BJ (cell line): ENCODE measurements around the gene MBLAC1. TPM values are rescaled to one million over a fixed set of nuclear protein-coding genes. Genes with fewer than 3 reads are reported as not detected.

ENCODE experiments used
- CTCF ChIA-PET: fragments of 350-600 bp; formaldehyde crosslinking; extraction: SDS; loops from one replicate; lab custom pipeline; 2021; ENCODE audit warnings: antibody characterized with exemption, inconsistent platforms; lab: Yijun Ruan, JAX
- POLR2A ChIA-PET: fragments of 300-600 bp; sonication (Branson Sonifier 250); formaldehyde crosslinking; extraction: SDS; loops from one replicate; lab custom pipeline; 2021; ENCODE audit warnings: antibody characterized with exemption; lab: Charles Lee
- DNase-seq: peaks from one replicate; pipeline ENCODE4 v3.0.0-alpha.2; 2011; ENCODE audit warnings: low read depth
- H3K27me3 ChIP-seq: 2 replicates; pipeline ENCODE4 v1.6.0; 2011; ENCODE audit warnings: low read length; ENCODE audit not compliant: control insufficient read depth, insufficient read depth
- H3K36me3 ChIP-seq: 2 replicates; pipeline ENCODE4 v1.5.1; 2011; ENCODE audit warnings: low read length; ENCODE audit not compliant: control insufficient read depth, insufficient read depth
- H3K4me3 ChIP-seq: 2 replicates; pipeline ENCODE4 v1.5.1; 2011; ENCODE audit warnings: low read depth, mild to moderate bottlenecking, control low read depth, low read length
- polyA plus RNA-seq: library from polyadenylated mRNA; depleted of rRNA; stranded (reverse); fragments of >200 nt; gene quantifications from 2 replicates; pipeline ENCODE4 v1.2.3, GENCODE V29; 2011
- TF ChIP-seq, protein P1 (sequence below): IDR thresholded peaks from 2 replicates; pipeline ENCODE4 v1.5.1; 2011; ENCODE audit warnings: low read depth, mild to moderate bottlenecking, control low read depth, inconsistent platforms, low read length, moderate library complexity; ENCODE audit not compliant: insufficient read depth

The MBLAC1 gene
- polyA plus RNA-seq, 1 experiment, result 1.6 TPM

DNA sequence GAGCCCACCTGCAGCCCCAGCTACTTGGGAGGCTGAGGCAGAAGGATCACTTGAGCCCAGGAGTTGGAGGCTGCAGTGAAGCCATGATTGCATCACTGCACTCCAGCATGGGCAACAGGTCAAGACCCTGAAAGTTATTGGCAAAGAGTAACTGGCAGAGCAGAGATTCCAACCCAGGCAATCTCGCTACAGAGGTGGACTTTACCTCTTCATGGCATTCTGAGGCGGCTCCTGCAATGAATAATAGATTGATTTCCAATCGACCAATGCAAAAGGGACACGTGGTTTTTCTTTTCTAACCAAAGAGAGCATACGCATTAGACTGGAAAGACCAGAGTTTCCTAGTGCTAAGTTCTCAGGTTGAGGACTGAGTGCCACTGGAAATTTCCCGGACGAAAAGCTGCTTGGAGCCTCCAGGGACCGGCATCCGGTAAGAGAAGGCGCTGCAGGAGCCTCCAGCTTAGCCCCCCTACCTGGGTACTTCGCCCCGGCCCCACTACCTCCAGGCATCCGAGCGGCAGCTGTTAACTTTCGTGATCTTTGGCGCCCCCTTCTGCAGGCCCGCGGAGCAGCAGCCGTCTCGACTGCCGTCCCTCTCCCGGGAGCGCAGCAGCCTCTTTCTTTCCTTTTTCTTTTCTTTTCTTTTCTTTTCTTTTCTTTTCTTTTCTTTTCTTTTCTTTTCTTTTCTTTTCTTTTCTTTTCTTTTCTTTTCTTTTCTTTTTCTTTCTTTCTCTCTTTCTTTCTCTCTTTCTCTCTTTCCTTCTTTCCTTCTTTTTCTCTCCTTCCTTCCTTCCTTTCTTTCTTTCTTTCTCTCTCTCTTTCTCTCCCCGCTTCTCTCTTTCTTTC, 4.1 kb downstream of the MBLAC1 start:
- DNase-seq, result no peak
- ChIA-PET CTCF (interaction anchor here (0.5 to 9.6 kb wide), 24 partner anchors 11 to 276 kb away, joined by 3 to 147 read pairs (median 4); partner anchors contain the start of genes AP4M1, AZGP1, GAL3ST4 and LAMTOR4), POLR2A (no interaction called here)
- no peak overlapping the region for H3K4me3 ChIP-seq
- no peaks in the 10 kb centered on the region for H3K36me3 ChIP-seq
- TF ChIP-seq, protein P1, sequence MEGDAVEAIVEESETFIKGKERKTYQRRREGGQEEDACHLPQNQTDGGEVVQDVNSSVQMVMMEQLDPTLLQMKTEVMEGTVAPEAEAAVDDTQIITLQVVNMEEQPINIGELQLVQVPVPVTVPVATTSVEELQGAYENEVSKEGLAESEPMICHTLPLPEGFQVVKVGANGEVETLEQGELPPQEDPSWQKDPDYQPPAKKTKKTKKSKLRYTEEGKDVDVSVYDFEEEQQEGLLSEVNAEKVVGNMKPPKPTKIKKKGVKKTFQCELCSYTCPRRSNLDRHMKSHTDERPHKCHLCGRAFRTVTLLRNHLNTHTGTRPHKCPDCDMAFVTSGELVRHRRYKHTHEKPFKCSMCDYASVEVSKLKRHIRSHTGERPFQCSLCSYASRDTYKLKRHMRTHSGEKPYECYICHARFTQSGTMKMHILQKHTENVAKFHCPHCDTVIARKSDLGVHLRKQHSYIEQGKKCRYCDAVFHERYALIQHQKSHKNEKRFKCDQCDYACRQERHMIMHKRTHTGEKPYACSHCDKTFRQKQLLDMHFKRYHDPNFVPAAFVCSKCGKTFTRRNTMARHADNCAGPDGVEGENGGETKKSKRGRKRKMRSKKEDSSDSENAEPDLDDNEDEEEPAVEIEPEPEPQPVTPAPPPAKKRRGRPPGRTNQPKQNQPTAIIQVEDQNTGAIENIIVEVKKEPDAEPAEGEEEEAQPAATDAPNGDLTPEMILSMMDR, result peak; percentile 86
- no peaks in the 10 kb centered on the region for H3K27me3 ChIP-seq

- no peaks in the 10 kb centered on the region for H3K36me3 ChIP-seq
Measured at GRCh38 chr7:100132126-100132525, 5.4 kb downstream of the MBLAC1 start.

DNA sequence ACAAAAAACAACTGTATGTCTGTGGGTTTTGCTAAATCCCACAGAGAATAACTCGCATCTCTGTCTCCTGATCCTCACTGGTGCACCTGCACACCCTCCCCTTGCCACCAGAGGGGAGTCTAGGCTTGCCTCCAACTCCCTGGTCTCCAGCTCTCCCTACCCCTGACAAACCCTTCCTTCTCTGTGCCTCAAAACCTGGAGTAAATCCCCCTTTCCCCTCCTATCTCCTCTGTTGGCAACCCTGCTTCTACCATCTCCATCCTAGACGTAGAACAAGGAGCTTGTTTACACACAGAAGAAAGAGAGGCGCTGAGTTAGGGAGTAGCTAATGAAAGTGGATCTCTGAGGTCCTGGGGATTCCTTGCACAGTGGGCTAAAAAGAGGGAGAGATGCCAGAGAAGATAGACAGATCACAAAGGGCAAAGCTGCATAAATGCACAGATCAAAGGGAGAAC, 6.0 kb downstream of the MBLAC1 start:
- Histone ChIP-seq H3K27me3 (no peaks in the 10 kb centered on the region), H3K36me3 (no peaks in the 10 kb centered on the region), H3K4me3 (no peak overlapping the region)
- no peak for DNase-seq
- CTCF ChIA-PET, result interaction anchor here (0.6 to 9.6 kb wide), 29 partner anchors 9 to 275 kb away, joined by 3 to 147 read pairs (median 4); partner anchors contain the start of genes AP4M1, GAL3ST4, GPC2 and LAMTOR4
- TF ChIP-seq, protein P1, result peak; percentile 92
- POLR2A ChIA-PET, result no interaction called here

More at GRCh38 chr7:100132126-100132525, 5.4 kb downstream of the MBLAC1 start:
- Histone ChIP-seq H3K27me3 (no peaks in the 10 kb centered on the region), H3K4me3 (no peak overlapping the region)
- no peak for DNase-seq
- ChIA-PET CTCF (interaction anchor here (0.6 to 9.6 kb wide), 30 partner anchors 9 to 275 kb away, joined by 3 to 147 read pairs (median 4); partner anchors contain the start of genes AP4M1, AZGP1, GAL3ST4 and LAMTOR4), POLR2A (no interaction called here)
- TF ChIP-seq, protein P1, result no peak

- CTCF ChIA-PET, result interaction anchor here (0.5 to 1.0 kb wide), 3 partner anchors 13 to 77 kb away, joined by 3 read pairs; no protein-coding TSS in a partner anchor
Measured at GRCh38 chr7:100137851-100138760, 11.3 kb downstream of the MBLAC1 start.

More at GRCh38 chr7:100137851-100138760, 11.3 kb downstream of the MBLAC1 start:
- Histone ChIP-seq H3K4me3 (no peak overlapping the region), H3K27me3 (no peaks in the 10 kb centered on the region), H3K36me3 (no peaks in the 10 kb centered on the region)
- POLR2A ChIA-PET, result no interaction called here
- TF ChIP-seq, protein P1, result no peak
- DNase-seq, result no peak
